SU-DHL-6 (cell line): ENCODE results near the gene PYY.
"Not testable (repeated sequence)": the region's sequence is repeated elsewhere in the genome, so short reads cannot be mapped to it uniquely, and the experiment has no call there.

Source experiments
- H2AFZ ChIP-seq: fragments of 200-600 bp; sonication (generic); 2 replicates; pipeline ENCODE4 v1.6.1; 2014; ENCODE audit warnings: low read depth, mild to moderate bottlenecking, moderate library complexity, mixed read lengths, antibody characterized with exemption, low read length; ENCODE audit not compliant: severe bottlenecking
- H3F3A ChIP-seq: fragments of 200-600 bp; shearing (Covaris generic); 2 replicates; pipeline ENCODE4 v1.6.0; 2016; ENCODE audit warnings: antibody characterized with exemption, mild to moderate bottlenecking; ENCODE audit not compliant: insufficient read depth
- H3K27ac ChIP-seq: fragments of 200-600 bp; sonication (generic); 2 replicates; pipeline ENCODE4 v1.5.1; 2016; ENCODE audit warnings: low read depth, mild to moderate bottlenecking, low read length, moderate library complexity, mixed read lengths
- H3K27me3 ChIP-seq: fragments of 200-600 bp; sonication (generic), shearing (Covaris generic); 2 replicates; pipeline ENCODE4 v1.6.0; 2014; ENCODE audit warnings: mild to moderate bottlenecking, low read length
- H3K36me3 ChIP-seq: fragments of 200-600 bp; sonication (generic); 2 replicates; pipeline ENCODE4 v1.6.1; 2014; ENCODE audit warnings: mild to moderate bottlenecking, low read length, mixed read lengths
- H3K4me2 ChIP-seq: fragments of 300-600, 200-600 bp; shearing (Covaris generic), sonication (generic); 2 replicates; pipeline ENCODE4 v1.6.0; 2014; ENCODE audit warnings: low read length, low read depth, mild to moderate bottlenecking; ENCODE audit not compliant: poor library complexity, severe bottlenecking
- H3K4me3 ChIP-seq: fragments of 200-600 bp; sonication (generic); 2 replicates; pipeline ENCODE4 v1.5.1; 2014; ENCODE audit warnings: antibody characterized with exemption, low read length, mild to moderate bottlenecking, mixed read lengths; ENCODE audit not compliant: insufficient read depth, poor library complexity, severe bottlenecking
- H3K79me2 ChIP-seq: fragments of 200-600 bp; sonication (generic); 2 replicates; pipeline ENCODE4 v1.6.1; 2014; ENCODE audit warnings: mild to moderate bottlenecking, low read length, moderate library complexity; ENCODE audit not compliant: insufficient read depth
- H3K9ac ChIP-seq: fragments of 200-600 bp; sonication (generic); 2 replicates; pipeline ENCODE4 v1.7.0; 2014; ENCODE audit warnings: mild to moderate bottlenecking, low read length
- H3K9me2 ChIP-seq: fragments of 200-600 bp; sonication (generic); replicated peaks from 2 replicates; pipeline ENCODE4 v1.6.1; 2014; ENCODE audit warnings: low read length; ENCODE audit not compliant: insufficient read depth
- H3K9me3 ChIP-seq: fragments of 200-600 bp; sonication (generic); 2 replicates; pipeline ENCODE4 v1.6.1; 2014; ENCODE audit warnings: low read length, mixed read lengths; ENCODE audit not compliant: insufficient read depth
- H4K20me1 ChIP-seq: fragments of 200-600 bp; sonication (generic); 2 replicates; pipeline ENCODE4 v1.6.1; 2014; ENCODE audit warnings: low read depth, mild to moderate bottlenecking, antibody characterized with exemption, low read length, moderate library complexity, mixed read lengths
- CTCF ChIP-seq: fragments of 200-600 bp; sonication (generic); IDR thresholded peaks from one replicate; pipeline ENCODE4 v1.5.1; 2017; ENCODE audit warnings: antibody characterized with exemption, mild to moderate bottlenecking, low read length, moderate library complexity; ENCODE audit not compliant: insufficient read depth, poor library complexity, severe bottlenecking
- EZH2phosphoT487 ChIP-seq: fragments of 200-600 bp; sonication (generic), shearing (Covaris generic); conservative IDR thresholded peaks from 2 replicates; pipeline ENCODE4 v1.6.1; 2018; ENCODE audit warnings: mild to moderate bottlenecking, antibody characterized with exemption, low read length, moderate library complexity, mixed read lengths

The PYY gene

GRCh38 chr17:43932357-43932756 lies 21.4 kb downstream of the PYY start:
- Histone ChIP-seq H3K4me2 (no peak overlapping the region), H3K27me3 (no peaks in the 10 kb centered on the region), H3K9me3 (no peaks in the 10 kb centered on the region), H2AFZ (no peak overlapping the region), H3K79me2 (no peaks in the 10 kb centered on the region), H4K20me1 (no peaks in the 10 kb centered on the region), H3K36me3 (no peaks in the 10 kb centered on the region), H3F3A (no peaks in the 10 kb centered on the region), H3K9me2 (no peaks in the 10 kb centered on the region), H3K9ac (no peak overlapping the region), H3K4me3 (no peak overlapping the region), H3K27ac (no peak overlapping the region)
- no peak for TF ChIP-seq CTCF
- no peak for TF ChIP-seq EZH2phosphoT487

DNA sequence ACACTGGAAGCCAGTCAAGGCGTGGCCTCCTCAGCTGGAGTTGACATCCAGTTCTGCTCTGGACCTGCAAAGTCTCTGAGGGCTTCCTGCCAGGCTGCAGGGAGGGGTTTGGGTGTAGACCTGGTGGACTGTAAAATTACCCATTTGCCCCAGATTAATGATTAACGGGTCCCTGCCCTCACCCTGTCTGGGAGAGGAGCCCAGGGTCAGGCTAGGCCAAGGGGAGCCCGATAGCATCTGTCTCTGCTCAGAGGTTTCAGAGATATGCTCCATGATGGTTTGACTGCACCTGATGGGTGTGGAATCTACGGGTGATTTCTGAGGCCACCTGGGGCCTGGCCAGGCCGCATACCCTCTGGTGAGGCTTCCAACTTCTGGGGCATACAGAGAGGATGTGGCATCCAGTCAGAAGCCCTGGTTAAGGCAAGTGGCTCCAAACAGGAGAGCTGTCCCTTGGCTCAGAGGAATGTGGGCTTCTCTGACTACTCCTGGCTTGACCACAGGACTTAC lies 22.6 kb downstream of the PYY start:
- Histone ChIP-seq H2AFZ (no peak overlapping the region), H3K27ac (no peak overlapping the region), H3F3A (no peaks in the 10 kb centered on the region), H3K27me3 (no peaks in the 10 kb centered on the region), H3K36me3 (no peaks in the 10 kb centered on the region), H3K9ac (no peak overlapping the region), H3K9me3 (no peaks in the 10 kb centered on the region), H4K20me1 (no peaks in the 10 kb centered on the region), H3K79me2 (no peaks in the 10 kb centered on the region), H3K4me3 (no peak overlapping the region), H3K9me2 (no peaks in the 10 kb centered on the region), H3K4me2 (no peak overlapping the region)
- TF ChIP-seq CTCF (no peak), EZH2phosphoT487 (no peak)

DNA sequence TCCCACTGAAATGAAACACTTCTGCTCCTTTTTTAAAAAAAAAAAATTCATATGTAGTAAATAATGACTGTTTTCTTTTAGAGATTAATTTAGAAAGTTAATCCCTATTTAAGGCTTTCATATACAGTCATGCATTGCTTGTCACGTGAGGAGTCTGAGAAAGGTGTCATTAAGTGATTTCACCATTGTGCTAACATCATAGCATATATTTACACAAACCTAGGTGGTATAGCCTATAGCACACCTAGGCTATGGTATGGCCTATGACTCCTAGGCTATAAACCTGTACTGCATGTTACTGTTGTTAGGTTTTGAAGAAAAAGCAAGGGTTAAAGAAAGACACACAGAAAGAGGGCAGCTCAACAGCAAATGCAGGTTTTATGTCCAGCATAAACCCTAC lies 25.1 kb downstream of the PYY start:
- Histone ChIP-seq H3K9ac (no peak overlapping the region), H3K27ac (no peak overlapping the region), H3K79me2 (no peaks in the 10 kb centered on the region), H2AFZ (no peak overlapping the region), H3K36me3 (no peaks in the 10 kb centered on the region), H3K27me3 (no peaks in the 10 kb centered on the region), H3K4me3 (no peak overlapping the region), H3K9me3 (no peaks in the 10 kb centered on the region), H4K20me1 (no peaks in the 10 kb centered on the region), H3K9me2 (no peaks in the 10 kb centered on the region), H3F3A (no peaks in the 10 kb centered on the region), H3K4me2 (no peak overlapping the region)
- TF ChIP-seq EZH2phosphoT487 (no peak), CTCF (no peak)

DNA sequence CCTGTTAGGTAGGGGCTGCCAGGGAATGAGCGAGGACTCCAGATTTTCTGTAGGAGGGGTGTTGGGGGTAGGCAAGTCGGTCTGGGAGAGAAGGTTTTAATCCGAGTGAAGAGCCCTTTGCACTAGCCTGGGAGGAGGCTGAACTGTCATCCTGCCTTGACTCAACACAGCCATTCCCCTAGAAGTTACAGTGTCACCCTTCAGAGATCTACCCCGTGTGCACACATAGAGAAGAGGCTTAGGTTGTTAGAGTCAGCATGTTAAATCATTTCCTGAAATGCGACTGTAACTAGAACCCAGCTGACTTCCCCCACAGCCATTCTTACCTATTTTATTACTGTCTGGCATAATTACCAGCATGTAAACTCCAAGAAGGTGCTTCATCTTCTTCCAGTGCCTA lies 25.8 kb downstream of the PYY start:
- not testable (repeated sequence) for H3K4me2 ChIP-seq, H2AFZ ChIP-seq, H3K9me2 ChIP-seq, H4K20me1 ChIP-seq, H3K27me3 ChIP-seq, H3K36me3 ChIP-seq, H3F3A ChIP-seq, H3K4me3 ChIP-seq, H3K9me3 ChIP-seq, H3K27ac ChIP-seq, H3K9ac ChIP-seq, H3K79me2 ChIP-seq
